K562 treated with DMSO at 1 percent for 48 hours (cell line): Measurements from ENCODE around the gene IRF3. TPM values are rescaled to one million over a fixed set of nuclear protein-coding genes. Genes with fewer than 3 reads are reported as not detected.

ENCODE experiments used
- total RNA-seq: library from RNA; unstranded; fragments of 300-600 nt; gene quantifications from 2 replicates; pipeline ENCODE4 v1.2.3, GENCODE V29; 2022; ENCODE audit warnings: low replicate concordance; ENCODE audit errors: extremely low read depth

Gene IRF3
- not detected in 2 replicates for total RNA-seq

GRCh38 chr19:49665351-49666119 lies at the start of gene IRF3, which contains the start of gene BCL2L12:
Gene IRF3, minus strand, starts transcription at chr19:49665857. Its CDS starts 1,019 bp downstream, at chr19:49664838.
Gene BCL2L12, plus strand, starts transcription at chr19:49665933. Its CDS starts 760 bp downstream, at chr19:49666693.

GRCh38 chr19:49690656-49691242 lies 25.1 kb upstream of the IRF3 start, which contains the start of gene CPT1C:
Gene CPT1C, plus strand, starts transcription at chr19:49691116. Its CDS starts 1,137 bp downstream, at chr19:49692253.

GRCh38 chr19:49689133-49690078 lies 23.7 kb upstream of the IRF3 start, which contains the start of gene ADM5:
Gene ADM5, plus strand, starts transcription at chr19:49689594. Its CDS starts 244 bp downstream, at chr19:49689838.

GRCh38 chr19:49677231-49677900 lies 11.7 kb upstream of the IRF3 start, which contains the start of gene PRMT1:
Gene PRMT1, plus strand, starts transcription at chr19:49677271. Its CDS starts 10 bp downstream, at chr19:49677281.

GRCh38 chr19:49641688-49642491 lies 23.8 kb downstream of the IRF3 start, which contains the start of gene SCAF1:
Gene SCAF1, plus strand, starts transcription at chr19:49642209. Its CDS starts 2,818 bp downstream, at chr19:49645027.

GRCh38 chr19:49640113-49640898 lies 25.4 kb downstream of the IRF3 start, which contains the start of gene RRAS:
Gene RRAS, minus strand, starts transcription at chr19:49640143. Its CDS starts 45 bp downstream, at chr19:49640098.

Other genes starting within 250 kb of the IRF3 start
- gene PTH2, start 242.4 kb downstream of the IRF3 start, total RNA-seq, result not detected in 2 replicates
- gene GFY, start 240.5 kb downstream of the IRF3 start, total RNA-seq, result not detected in 2 replicates
- not detected in 2 replicates for gene SLC17A7, start 224.3 kb downstream of the IRF3 start, total RNA-seq
- gene PIH1D1, start 214.0 kb downstream of the IRF3 start, total RNA-seq, result not detected in 2 replicates
- not detected in 2 replicates for gene ALDH16A1, start 212.6 kb downstream of the IRF3 start, total RNA-seq
- gene FLT3LG, start 191.6 kb downstream of the IRF3 start, total RNA-seq, result not detected in 2 replicates
- gene RPL13A, start 178.2 kb downstream of the IRF3 start, total RNA-seq, result 3,760 and 3,772 TPM in 2 replicates
- gene RPS11, start 169.4 kb downstream of the IRF3 start, total RNA-seq, result 2,330 TPM in 1 of 2 replicates, not detected in the other
- gene FCGRT, start 153.2 kb downstream of the IRF3 start, total RNA-seq, result not detected in 2 replicates
- not detected in 2 replicates for gene RCN3, start 137.9 kb downstream of the IRF3 start, total RNA-seq
- gene NOSIP, start 85.3 kb downstream of the IRF3 start, total RNA-seq, result 906 TPM in 1 of 2 replicates, not detected in the other
- not detected in 2 replicates for gene PRRG2, start 84.5 kb downstream of the IRF3 start, total RNA-seq
- not detected in 2 replicates for gene PRR12, start 74.7 kb downstream of the IRF3 start, total RNA-seq
- gene RRAS, start 25.7 kb downstream of the IRF3 start, total RNA-seq, result not detected in 2 replicates
- gene SCAF1, start 23.6 kb downstream of the IRF3 start, total RNA-seq, result not detected in 2 replicates
- not detected in 2 replicates for gene BCL2L12, start 76 bp upstream of the IRF3 start, total RNA-seq
- gene PRMT1, start 11.4 kb upstream of the IRF3 start, total RNA-seq, result not detected in 2 replicates
- not detected in 2 replicates for gene ADM5, start 23.7 kb upstream of the IRF3 start, total RNA-seq
- gene CPT1C, start 25.3 kb upstream of the IRF3 start, total RNA-seq, result not detected in 2 replicates
- gene TSKS, start 97.4 kb upstream of the IRF3 start, total RNA-seq, result not detected in 2 replicates
- gene AP2A1, start 101.1 kb upstream of the IRF3 start, total RNA-seq, result 113 TPM in 1 of 2 replicates, not detected in the other
- not detected in 2 replicates for gene FUZ, start 147.4 kb upstream of the IRF3 start, total RNA-seq
- gene MED25, start 152.4 kb upstream of the IRF3 start, total RNA-seq, result not detected in 2 replicates
- gene PTOV1, start 185.3 kb upstream of the IRF3 start, total RNA-seq, result not detected in 2 replicates
- not detected in 2 replicates for gene PNKP, start 201.7 kb upstream of the IRF3 start, total RNA-seq
- gene AKT1S1, start 211.5 kb upstream of the IRF3 start, total RNA-seq, result not detected in 2 replicates
- gene TBC1D17, start 211.8 kb upstream of the IRF3 start, total RNA-seq, result not detected in 2 replicates
- gene IL4I1, start 231.0 kb upstream of the IRF3 start, total RNA-seq, result not detected in 2 replicates